Naive thymus-derived CD4-positive, alpha-beta T cell (primary cell): ENCODE data around the gene SYNPR. TPM values are rescaled to one million over a fixed set of nuclear protein-coding genes. Genes with fewer than 3 reads are reported as not detected.

ENCODE experiments used
- ATAC-seq: fragments of 150-1000 bp; cut with Tn5 transposase; 2 replicates; pipeline ENCODE4 v1.10.0; 2021; ENCODE audit warnings: mild to moderate bottlenecking, moderate library complexity
- CTCF ChIA-PET: fragments of 350-600 bp; sonication (Branson Sonifier 250); formaldehyde crosslinking; loops from one replicate; lab custom pipeline; 2021; ENCODE audit warnings: antibody characterized with exemption; lab: Charles Lee
- POLR2A ChIA-PET: fragments of 350-600 bp; sonication (Branson Sonifier 250); formaldehyde crosslinking; loops from one replicate; lab custom pipeline; 2021; ENCODE audit warnings: antibody characterized with exemption, inconsistent platforms; lab: Charles Lee
- DNase-seq, 9 donors: peaks; one replicate each; pipeline versions ENCODE4 v3.0.0 to v3.0.0-alpha.2; 2020 to 2022; ENCODE audit warnings: mixed read lengths in 1 of 9
- H3K27ac ChIP-seq: one replicate; pipeline ENCODE4 v1.7.0; 2013; ENCODE audit warnings: mild to moderate bottlenecking, low read depth, low read length, moderate library complexity
- H3K27me3 ChIP-seq, 2 donors: one replicate each; pipeline ENCODE4 v1.7.0; 2013; ENCODE audit warnings: low read length in 2 of 2, mild to moderate bottlenecking in 2 of 2, moderate library complexity in 2 of 2; ENCODE audit not compliant: control insufficient read depth in 2 of 2, insufficient read depth in 2 of 2
- H3K36me3 ChIP-seq, 3 experiments: 1 replicate in 2 of 3; 2 replicates in 1 of 3; pipeline ENCODE4 v1.7.0; 2013; ENCODE audit warnings: low read length in 3 of 3, mild to moderate bottlenecking in 3 of 3, moderate library complexity in 1 of 3; ENCODE audit not compliant: insufficient read depth in 3 of 3, control insufficient read depth in 2 of 3
- H3K4me1 ChIP-seq, 2 donors: one replicate each; pipeline ENCODE4 v1.7.0; 2013; ENCODE audit warnings: low read length in 2 of 2, mild to moderate bottlenecking in 2 of 2, moderate library complexity in 1 of 2; ENCODE audit not compliant: control insufficient read depth in 2 of 2, insufficient read depth in 2 of 2
- H3K4me3 ChIP-seq: 2 replicates; pipeline ENCODE4 v1.7.0; 2013; ENCODE audit warnings: mild to moderate bottlenecking, low read length
- H3K9me3 ChIP-seq, 3 experiments: 1 replicate in 2 of 3; 2 replicates in 1 of 3; pipeline ENCODE4 v1.7.0; 2013; ENCODE audit warnings: low read length in 3 of 3; ENCODE audit not compliant: control insufficient read depth in 2 of 3
- H3K27ac Mint-ChIP-seq, 9 donors: one replicate each; pipeline ENCODE4 v1.8.0; 2020 to 2022; ENCODE audit warnings: mixed read lengths in 9 of 9, mild to moderate bottlenecking in 8 of 9, moderate library complexity in 5 of 9, inconsistent platforms in 2 of 9
- H3K27me3 Mint-ChIP-seq, 5 donors: one replicate each; pipeline ENCODE4 v1.8.0; 2021 to 2022; ENCODE audit warnings: mixed read lengths in 5 of 5, mild to moderate bottlenecking in 1 of 5
- H3K36me3 Mint-ChIP-seq, 5 donors: one replicate each; pipeline ENCODE4 v1.8.0; 2020 to 2022; ENCODE audit warnings: mixed read lengths in 5 of 5, mild to moderate bottlenecking in 3 of 5, inconsistent platforms in 1 of 5
- H3K4me1 Mint-ChIP-seq, 7 donors: one replicate each; pipeline ENCODE4 v1.8.0; 2020 to 2022; ENCODE audit warnings: mixed read lengths in 7 of 7, mild to moderate bottlenecking in 3 of 7, inconsistent platforms in 1 of 7
- H3K4me3 Mint-ChIP-seq, 10 donors: one replicate each; pipeline ENCODE4 v1.8.0; 2020 to 2022; ENCODE audit warnings: mild to moderate bottlenecking in 10 of 10, mixed read lengths in 10 of 10, moderate library complexity in 6 of 10, inconsistent platforms in 2 of 10
- H3K9me3 Mint-ChIP-seq, 11 donors: one replicate each; pipeline ENCODE4 v1.8.0; 2020 to 2022; ENCODE audit warnings: mixed read lengths in 11 of 11, mild to moderate bottlenecking in 4 of 11, inconsistent platforms in 1 of 11, moderate library complexity in 1 of 11
- intact Hi-C, 2 donors: fragments of 100-400 bp; cut with micrococcal nuclease; formaldehyde crosslinking; loops; one replicate each; pipeline ENCODE4 v1.15.1; 2023
- polyA plus RNA-seq, 2 donors: library from polyadenylated mRNA; unstranded; fragments of 300-500 nt; fragmentation: Illumina TruSeq; gene quantifications; one replicate each; pipeline ENCODE4 v1.2.3, GENCODE V29; 2021
- total RNA-seq, 6 experiments: library from RNA in 5 of 6; stranded (reverse) in 5 of 6; gene quantifications; 1 replicate in 5 of 6; 2 replicates in 1 of 6; pipeline ENCODE4 v1.2.3 and lab custom pipeline; 2021 to 2026

The SYNPR gene
- total and polyA plus RNA-seq, 7 experiments from 2014 or later: not detected

GRCh38 chr3:63364495-63364894 lies 86.4 kb downstream of the SYNPR start:
- Histone ChIP-seq H3K9me3 (no peaks in the 10 kb centered on the region), H3K27ac (no peak overlapping the region), H3K27me3 (no peaks in the 10 kb centered on the region), H3K36me3 (no peaks in the 10 kb centered on the region), H3K4me1 (no peaks in the 10 kb centered on the region), H3K4me3 (no peak overlapping the region)
- no peak for DNase-seq
- H3K27ac Mint-ChIP-seq: no peak overlapping the region
- intact Hi-C loops: no loop called here
- no peak overlapping the region for H3K4me3 Mint-ChIP-seq
- H3K27me3 Mint-ChIP-seq: peaks cover 0 to 10% (median 0%) of the 10 kb centered on the region in 5 donors
- H3K36me3 Mint-ChIP-seq: no peaks in the 10 kb centered on the region
- no peak for ATAC-seq
- H3K4me1 Mint-ChIP-seq: peaks cover 0 to 1% (median 0%) of the 10 kb centered on the region in 7 donors
- H3K9me3 Mint-ChIP-seq: peaks cover 0 to 9% (median 0%) of the 10 kb centered on the region in 11 donors
- POLR2A ChIA-PET: no interaction called here
- CTCF ChIA-PET: interaction anchor here (0.9 kb wide), 1 partner anchor 15 kb away, joined by 4 read pairs; no protein-coding TSS in a partner anchor

GRCh38 chr3:63364910-63365309 lies 86.8 kb downstream of the SYNPR start:
- ChIA-PET CTCF (interaction anchor here (1.7 kb wide), 1 partner anchor 14 kb away, joined by 6 read pairs; no protein-coding TSS in a partner anchor), POLR2A (no interaction called here)
- peaks cover 0 to 9% (median 0%) of the 10 kb centered on the region in 11 donors for H3K9me3 Mint-ChIP-seq
- Histone ChIP-seq H3K4me3 (no peak overlapping the region), H3K27me3 (no peaks in the 10 kb centered on the region), H3K4me1 (no peaks in the 10 kb centered on the region), H3K27ac (no peak overlapping the region), H3K36me3 (no peaks in the 10 kb centered on the region), H3K9me3 (no peaks in the 10 kb centered on the region)
- ATAC-seq (no peak), DNase-seq (no peak)
- H3K27me3 Mint-ChIP-seq: peaks cover 0 to 10% (median 0%) of the 10 kb centered on the region in 5 donors
- no peak overlapping the region for H3K27ac Mint-ChIP-seq
- H3K4me1 Mint-ChIP-seq: peaks cover 0 to 1% (median 0%) of the 10 kb centered on the region in 7 donors
- H3K36me3 Mint-ChIP-seq: no peaks in the 10 kb centered on the region
- H3K4me3 Mint-ChIP-seq: no peak overlapping the region
- intact Hi-C loops: no loop called here

GRCh38 chr3:63365671-63366070 lies 87.6 kb downstream of the SYNPR start:
- Mint-ChIP-seq H3K9me3 (peaks cover 0 to 9% (median 0%) of the 10 kb centered on the region in 11 donors), H3K27me3 (peaks cover 0 to 6% (median 0%) of the 10 kb centered on the region in 5 donors), H3K4me3 (no peak overlapping the region), H3K36me3 (no peaks in the 10 kb centered on the region), H3K4me1 (no peaks in the 10 kb centered on the region), H3K27ac (no peak overlapping the region)
- Histone ChIP-seq H3K27ac (no peak overlapping the region), H3K27me3 (no peaks in the 10 kb centered on the region), H3K4me1 (no peaks in the 10 kb centered on the region), H3K36me3 (no peaks in the 10 kb centered on the region), H3K9me3 (no peaks in the 10 kb centered on the region), H3K4me3 (no peak overlapping the region)
- intact Hi-C loops: no loop called here
- ChIA-PET CTCF (interaction anchor here (1.7 kb wide), 1 partner anchor 15 kb away, joined by 6 read pairs; no protein-coding TSS in a partner anchor), POLR2A (no interaction called here)
- ATAC-seq (no peak), DNase-seq (no peak)

DNA sequence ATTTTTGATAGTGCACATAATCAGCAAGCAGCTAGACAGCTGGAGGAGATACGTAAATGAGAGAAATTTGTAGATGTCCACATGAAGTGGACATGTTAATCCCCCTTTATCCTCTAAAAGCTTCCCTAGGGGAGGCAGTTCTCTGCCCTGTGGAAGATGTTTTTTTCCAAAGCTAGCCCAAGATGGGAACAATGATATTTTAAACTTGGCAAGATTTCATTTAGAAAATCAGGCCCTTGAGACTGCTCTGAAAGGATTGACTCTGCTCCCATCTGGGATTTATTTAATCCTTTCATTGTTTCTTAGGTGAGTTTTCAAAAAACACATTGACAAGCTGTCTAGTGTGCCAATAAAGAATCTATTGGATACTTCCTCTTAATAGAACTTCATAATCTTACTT lies 92.0 kb downstream of the SYNPR start:
- H3K27me3 ChIP-seq: no peaks in the 10 kb centered on the region
- H3K9me3 Mint-ChIP-seq: peaks cover 0 to 9% (median 0%) of the 10 kb centered on the region in 11 donors
- ATAC-seq: no peak
- intact Hi-C loops: no loop called here
- H3K9me3 ChIP-seq: no peaks in the 10 kb centered on the region
- CTCF ChIA-PET: no interaction called here
- no peaks in the 10 kb centered on the region for H3K36me3 Mint-ChIP-seq
- no peaks in the 10 kb centered on the region for H3K4me1 ChIP-seq
- H3K36me3 ChIP-seq: no peaks in the 10 kb centered on the region
- peaks cover 0 to 10% (median 0%) of the 10 kb centered on the region in 5 donors for H3K27me3 Mint-ChIP-seq
- H3K4me3 Mint-ChIP-seq: no peak overlapping the region
- POLR2A ChIA-PET: no interaction called here
- no peak overlapping the region for H3K27ac ChIP-seq
- no peak for DNase-seq
- H3K4me3 ChIP-seq: no peak overlapping the region
- H3K4me1 Mint-ChIP-seq: no peaks in the 10 kb centered on the region
- H3K27ac Mint-ChIP-seq: no peak overlapping the region

DNA sequence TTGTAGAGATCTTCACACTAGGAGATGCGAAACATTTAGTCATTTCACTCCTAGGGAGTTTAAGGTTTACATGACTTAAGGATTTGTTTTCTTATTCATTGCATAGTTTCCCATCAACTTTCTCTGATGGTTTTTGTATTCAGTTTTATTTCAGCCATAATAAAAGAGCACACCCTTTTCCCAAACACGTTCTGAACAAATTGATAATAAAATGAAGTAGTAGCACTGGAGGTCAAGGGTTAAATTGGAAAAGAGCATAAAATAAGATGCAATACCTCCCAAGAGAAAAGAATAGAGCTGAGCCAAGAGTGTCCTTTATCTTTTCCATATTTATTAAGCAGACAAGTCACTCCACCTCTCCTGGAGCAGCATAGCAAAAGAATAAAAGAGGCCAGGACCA lies 104.9 kb downstream of the SYNPR start:
- Histone ChIP-seq H3K9me3 (no peaks in the 10 kb centered on the region), H3K4me1 (no peaks in the 10 kb centered on the region), H3K4me3 (no peak overlapping the region), H3K27ac (no peak overlapping the region), H3K36me3 (no peaks in the 10 kb centered on the region), H3K27me3 (no peaks in the 10 kb centered on the region)
- POLR2A ChIA-PET: no interaction called here
- Mint-ChIP-seq H3K4me1 (no peaks in the 10 kb centered on the region), H3K36me3 (no peaks in the 10 kb centered on the region), H3K27ac (no peak overlapping the region), H3K4me3 (no peak overlapping the region), H3K27me3 (peaks cover 0 to 6% (median 0%) of the 10 kb centered on the region in 5 donors), H3K9me3 (peaks cover 0 to 17% (median 3%) of the 10 kb centered on the region in 11 donors)
- DNase-seq (no peak), ATAC-seq (no peak)
- intact Hi-C loops: no loop called here
- CTCF ChIA-PET: no interaction called here

- no peak for ATAC-seq
- intact Hi-C loops: no loop called here
- Mint-ChIP-seq H3K27me3 (peaks cover 0 to 6% (median 0%) of the 10 kb centered on the region in 5 donors), H3K9me3 (peaks cover 0 to 17% (median 3%) of the 10 kb centered on the region in 11 donors), H3K36me3 (no peaks in the 10 kb centered on the region), H3K4me3 (no peak overlapping the region), H3K4me1 (no peaks in the 10 kb centered on the region), H3K27ac (no peak overlapping the region)
- Histone ChIP-seq H3K27me3 (no peaks in the 10 kb centered on the region), H3K4me1 (no peaks in the 10 kb centered on the region), H3K27ac (no peak overlapping the region), H3K9me3 (no peaks in the 10 kb centered on the region), H3K4me3 (no peak overlapping the region), H3K36me3 (no peaks in the 10 kb centered on the region)
- CTCF ChIA-PET: no interaction called here
- DNase-seq: no peak
- POLR2A ChIA-PET: no interaction called here
These were observed 106.3 kb downstream of the SYNPR start for GRCh38 chr3:63384382-63384781.

DNA sequence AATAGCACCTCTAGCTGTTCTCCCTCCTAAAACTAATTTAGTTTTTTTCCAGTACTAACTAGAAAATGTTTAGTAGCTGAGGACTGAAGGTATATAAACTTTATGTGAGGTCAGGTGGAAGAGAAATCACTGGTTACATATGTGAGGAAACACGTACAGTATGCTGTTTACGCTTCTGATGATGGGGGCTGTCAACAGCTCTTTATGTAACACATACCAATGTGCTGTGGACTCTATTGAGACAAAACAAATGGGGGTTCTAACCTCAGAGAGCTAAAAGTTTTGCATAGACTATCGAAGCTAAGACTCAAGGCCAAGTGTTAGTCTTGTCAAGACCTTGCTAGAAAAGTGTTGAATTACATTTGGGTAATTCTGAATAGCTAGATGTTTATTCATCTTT lies 107.5 kb downstream of the SYNPR start:
- Mint-ChIP-seq H3K27ac (no peak overlapping the region), H3K4me1 (no peaks in the 10 kb centered on the region), H3K27me3 (peaks cover 0 to 6% (median 1%) of the 10 kb centered on the region in 5 donors), H3K4me3 (no peak overlapping the region), H3K36me3 (no peaks in the 10 kb centered on the region), H3K9me3 (peaks cover 0 to 17% (median 3%) of the 10 kb centered on the region in 11 donors)
- DNase-seq (no peak), ATAC-seq (no peak)
- intact Hi-C loops: no loop called here
- Histone ChIP-seq H3K9me3 (no peaks in the 10 kb centered on the region), H3K4me1 (no peaks in the 10 kb centered on the region), H3K27me3 (no peaks in the 10 kb centered on the region), H3K4me3 (no peak overlapping the region), H3K36me3 (no peaks in the 10 kb centered on the region), H3K27ac (no peak overlapping the region)
- CTCF ChIA-PET: no interaction called here
- POLR2A ChIA-PET: no interaction called here
